SKM-1 (cell line): Measurements from ENCODE around the gene SORCS2.
A peak's percentile ranks its signal among the peaks of the same experiment; 100 is the strongest.

ENCODE experiments used
- DNase-seq: peaks from one replicate; lab custom pipeline; 2025; ENCODE audit not compliant: unreplicated experiment; lab: John Stamatoyannopoulos, UW

SORCS2 gene

DNA sequence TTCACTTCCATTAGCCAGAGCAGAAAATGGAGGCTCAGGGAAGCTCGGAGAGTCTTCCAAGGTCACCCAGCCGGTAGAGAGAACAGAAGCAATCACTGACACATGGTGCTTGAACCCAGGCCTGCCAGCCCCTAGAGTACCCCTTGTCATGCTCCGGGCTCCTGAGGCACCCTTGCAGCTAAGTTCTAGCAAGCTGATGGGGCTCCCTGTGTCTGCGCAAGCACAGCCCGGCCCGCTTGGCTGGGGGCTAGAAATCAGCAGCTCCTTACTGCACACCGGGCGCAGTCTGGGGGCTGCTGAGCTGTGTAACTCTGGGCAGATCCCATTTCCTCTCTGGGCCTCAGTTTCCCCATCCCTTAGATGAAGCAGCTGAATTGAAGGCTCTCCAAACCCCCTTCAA is 344.5 kb downstream of the SORCS2 start:
- no peak for DNase-seq

DNA sequence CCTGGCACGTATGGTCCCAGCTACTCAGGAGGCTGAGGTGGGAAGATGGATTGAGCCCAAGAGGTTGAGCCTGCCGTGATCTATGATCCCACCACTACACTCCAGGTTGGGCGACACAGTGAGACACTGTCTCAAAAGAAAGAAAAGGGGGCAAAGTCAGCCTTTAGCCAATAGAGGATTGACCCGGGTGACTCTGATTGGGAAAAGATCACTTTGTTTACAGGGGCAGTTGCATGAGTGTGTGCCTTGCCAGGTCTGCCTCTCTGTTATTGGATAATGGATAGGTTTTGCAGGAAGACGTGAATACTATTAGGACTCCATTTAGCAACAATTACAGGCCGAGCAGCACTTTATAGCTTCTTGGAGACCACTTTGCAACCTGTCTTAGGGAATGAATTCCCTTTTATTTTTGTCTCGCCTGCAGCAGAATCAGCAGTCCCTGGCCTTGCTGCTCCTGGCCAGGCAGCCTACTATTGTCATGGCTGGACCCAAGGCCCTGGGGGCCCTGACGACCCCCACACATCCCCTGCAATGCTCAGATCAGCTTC is 345.6 kb downstream of the SORCS2 start:
- no peak for DNase-seq

DNA sequence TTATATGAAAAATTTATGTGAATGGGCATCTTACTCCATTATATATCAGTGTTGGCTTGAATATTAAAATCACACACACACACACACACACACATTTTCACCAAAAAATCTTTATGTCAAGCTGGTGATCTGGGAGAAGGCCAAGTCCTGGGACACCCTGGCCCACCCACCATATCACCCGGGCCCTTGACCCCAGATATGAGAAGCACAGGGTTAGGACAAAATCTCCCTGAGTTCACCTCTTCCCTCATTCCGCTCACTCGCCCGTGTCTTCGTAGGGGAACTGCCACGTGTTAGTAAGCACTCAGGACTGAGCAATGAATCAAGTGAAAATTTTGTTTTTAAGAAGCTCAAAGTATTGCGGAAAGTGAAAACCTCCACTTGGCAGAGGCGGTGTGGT is 346.2 kb downstream of the SORCS2 start:
- no peak for DNase-seq

DNA sequence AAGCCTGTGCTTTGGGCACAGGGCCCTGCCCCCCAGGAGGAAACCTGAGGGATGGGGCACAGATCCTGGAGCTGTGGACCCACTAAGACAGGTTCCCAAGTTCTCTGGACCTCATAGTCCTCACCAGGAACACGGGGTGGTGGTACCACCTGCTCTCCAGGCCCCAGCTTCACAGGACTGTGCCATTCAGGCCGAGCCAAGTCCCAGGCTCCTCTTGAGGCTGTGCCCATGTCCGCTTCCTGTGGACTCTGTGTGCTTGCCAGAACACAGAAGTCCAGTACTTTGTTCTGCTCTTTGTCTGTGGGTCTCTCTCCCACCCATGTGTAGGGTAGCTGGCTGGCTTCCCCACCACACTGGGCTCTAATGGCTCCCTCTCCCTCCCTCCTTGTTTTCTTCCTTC is 346.8 kb downstream of the SORCS2 start:
- no peak for DNase-seq

DNA sequence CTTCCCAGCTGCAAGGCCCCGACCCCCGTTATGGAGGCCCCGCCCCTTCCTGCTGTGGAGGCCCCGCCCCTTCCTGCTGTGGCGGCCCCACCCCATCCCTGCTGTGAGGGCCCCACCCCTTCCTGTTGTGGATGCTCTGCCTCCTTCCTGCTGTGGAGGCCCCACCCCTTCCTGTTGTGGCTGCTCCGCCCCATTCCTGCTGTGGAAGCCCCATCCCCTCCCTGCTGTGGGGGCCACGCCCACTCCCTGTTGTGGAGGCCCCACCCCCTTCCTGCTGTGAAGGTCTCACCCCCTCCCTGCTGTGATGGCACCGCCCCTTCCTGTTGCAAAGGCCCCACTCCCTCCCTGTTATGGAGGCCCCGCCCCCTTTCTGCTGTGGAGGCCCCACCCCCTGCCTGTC is 347.3 kb downstream of the SORCS2 start:
- peak; percentile 91 for DNase-seq

DNA sequence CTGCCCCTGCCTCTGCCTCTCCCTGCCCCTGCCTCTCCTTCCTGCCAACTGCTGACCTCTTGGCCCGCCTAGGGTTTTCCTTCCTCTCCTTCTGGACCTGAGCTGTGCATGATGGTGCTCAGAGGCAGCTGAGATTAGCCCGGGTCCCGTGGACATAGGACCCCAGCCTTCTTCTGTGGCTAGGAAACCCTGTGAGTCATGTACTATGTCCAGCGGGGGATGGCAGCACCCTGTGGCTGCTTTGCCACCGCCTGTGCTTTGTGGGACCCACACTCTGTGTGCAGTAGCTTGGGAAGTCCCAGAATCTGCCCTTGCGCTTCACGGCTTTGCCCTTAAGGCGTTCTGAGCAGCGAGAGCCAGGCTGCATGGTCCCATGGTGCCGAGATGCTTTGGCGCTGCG is 347.9 kb downstream of the SORCS2 start:
- DNase-seq, result no peak

DNA sequence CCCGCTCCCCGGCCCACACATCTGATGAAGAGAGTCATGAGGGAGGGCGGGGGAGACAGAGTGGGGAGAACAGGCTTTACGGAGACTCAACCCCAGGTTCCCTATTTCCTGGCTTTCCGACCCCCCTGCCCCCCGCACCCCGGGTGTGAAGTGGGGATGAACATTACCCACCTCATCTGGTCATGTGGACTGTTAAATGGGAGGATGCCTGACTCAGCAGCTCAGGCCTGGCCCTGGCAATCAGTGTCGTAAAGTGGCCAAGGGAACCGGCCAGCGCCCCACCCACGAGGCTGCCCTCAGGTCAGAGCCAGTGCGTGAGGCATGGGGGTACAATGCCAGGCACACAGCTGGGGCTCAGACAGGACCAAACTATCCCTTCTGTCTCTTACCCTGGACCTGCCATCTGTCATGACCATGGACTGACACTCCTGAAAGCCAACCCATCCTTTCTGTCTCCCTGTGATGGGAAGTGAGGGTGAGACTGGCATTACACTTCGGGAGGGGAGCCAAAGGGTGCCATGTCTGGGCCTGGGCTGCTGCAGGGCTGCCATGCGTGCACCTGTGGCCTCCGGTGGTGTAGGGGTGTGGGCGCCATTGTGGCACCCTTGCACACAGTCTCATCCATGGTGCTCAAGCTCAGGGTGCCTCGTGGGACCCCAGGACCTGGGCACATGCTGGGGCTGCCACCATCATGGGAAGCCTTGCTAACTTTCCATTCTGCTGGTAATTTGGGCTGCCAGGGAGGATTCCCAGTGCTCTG is 348.5 kb downstream of the SORCS2 start:
- DNase-seq, result no peak

DNA sequence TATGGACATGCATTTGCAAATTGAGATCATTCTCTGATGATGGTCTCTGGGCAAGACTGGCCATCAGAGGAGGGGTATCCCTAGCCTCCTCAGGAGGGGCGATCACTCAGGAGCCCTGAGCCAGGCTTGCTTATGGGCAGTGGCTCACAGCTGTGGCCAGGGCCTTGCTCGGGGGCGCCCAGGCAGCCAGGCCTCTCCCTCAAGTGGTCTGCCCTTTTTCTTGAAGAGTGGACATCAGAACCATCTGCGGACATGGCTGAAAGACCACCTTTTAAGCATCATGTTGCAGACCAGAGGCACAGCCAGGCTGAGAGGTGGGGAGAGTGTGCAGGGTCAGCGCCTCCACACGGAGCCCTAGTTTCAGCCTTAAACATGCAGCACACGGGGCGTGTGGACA is 349.1 kb downstream of the SORCS2 start:
- DNase-seq, result no peak

DNA sequence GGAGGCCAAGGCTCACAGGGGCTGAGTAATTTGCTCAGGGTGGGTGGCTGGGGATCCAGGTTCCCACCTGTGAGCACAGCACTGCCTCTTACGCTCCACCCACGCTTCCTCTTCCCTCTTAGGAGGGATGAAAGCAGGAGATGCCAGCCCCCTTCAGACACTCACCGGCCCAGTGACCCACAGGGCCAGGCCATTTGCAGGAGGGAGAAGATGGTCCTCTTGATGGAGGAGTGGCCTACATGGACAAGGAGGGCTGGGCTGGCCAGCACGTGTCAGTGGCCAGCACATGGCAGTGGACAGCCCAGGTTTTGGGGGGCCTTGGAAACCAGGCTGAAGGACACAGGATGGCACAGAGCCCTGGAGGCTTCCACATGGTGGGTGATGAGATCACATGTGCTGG is 350.4 kb downstream of the SORCS2 start:
- no peak for DNase-seq

DNA sequence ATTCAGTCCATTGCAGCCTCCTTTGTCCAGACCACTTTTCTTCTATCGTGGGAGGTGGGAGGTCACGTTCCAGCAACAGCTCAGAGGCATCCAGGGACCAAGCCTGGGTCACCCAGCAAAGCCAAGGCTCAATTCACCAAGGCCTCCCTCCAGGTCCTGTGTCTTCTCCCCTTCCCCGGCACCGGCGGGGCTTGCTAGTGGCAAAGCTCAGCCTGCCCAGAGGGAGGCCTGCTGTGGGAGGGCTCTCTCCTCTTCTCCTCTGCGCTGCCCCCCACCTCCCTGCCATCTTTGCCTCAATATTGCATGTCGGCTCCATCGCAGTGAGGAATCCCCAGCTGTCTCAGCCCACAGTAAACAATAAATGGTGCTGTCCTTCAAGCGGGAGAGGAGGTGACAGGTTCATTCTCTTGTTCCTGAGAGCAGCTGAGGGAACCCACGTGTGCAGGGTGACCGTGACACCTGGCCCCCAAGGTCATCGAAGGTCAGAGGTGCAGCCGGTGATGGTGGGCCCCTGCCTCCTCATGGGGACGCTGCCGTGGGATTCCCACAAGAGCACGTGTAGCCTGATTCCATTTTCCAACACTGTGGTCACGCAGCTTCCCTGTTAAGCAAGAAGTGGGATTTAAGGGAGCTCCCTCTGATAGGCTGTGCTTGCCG is 353.9 kb downstream of the SORCS2 start:
- DNase-seq, result no peak

DNA sequence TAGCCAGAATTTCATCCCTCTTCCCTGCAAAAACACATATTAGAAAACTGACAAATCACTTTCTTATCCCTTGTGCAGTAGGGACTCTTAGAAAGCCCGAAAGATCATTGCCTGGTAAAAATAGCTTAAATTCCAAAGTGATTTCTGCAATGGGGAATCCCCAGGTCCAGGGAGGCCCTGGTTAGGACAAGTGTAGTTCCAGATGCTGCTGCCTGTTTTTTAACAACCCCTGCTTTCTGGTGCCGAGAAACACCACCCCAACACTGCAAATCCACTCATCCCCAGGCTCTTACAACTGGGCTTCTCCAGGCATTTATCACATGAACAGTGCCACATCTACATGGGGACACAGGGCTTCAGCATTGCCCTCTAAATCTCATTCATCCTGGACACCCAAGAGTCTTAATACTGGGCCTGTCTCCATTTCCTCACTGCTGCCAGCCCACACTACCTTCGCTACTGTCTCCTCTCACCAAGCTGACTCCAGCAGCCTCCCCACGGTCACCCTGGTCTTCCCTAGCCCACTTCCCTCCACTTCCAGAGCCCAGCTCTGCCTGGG is 354.6 kb downstream of the SORCS2 start:
- no peak for DNase-seq

DNA sequence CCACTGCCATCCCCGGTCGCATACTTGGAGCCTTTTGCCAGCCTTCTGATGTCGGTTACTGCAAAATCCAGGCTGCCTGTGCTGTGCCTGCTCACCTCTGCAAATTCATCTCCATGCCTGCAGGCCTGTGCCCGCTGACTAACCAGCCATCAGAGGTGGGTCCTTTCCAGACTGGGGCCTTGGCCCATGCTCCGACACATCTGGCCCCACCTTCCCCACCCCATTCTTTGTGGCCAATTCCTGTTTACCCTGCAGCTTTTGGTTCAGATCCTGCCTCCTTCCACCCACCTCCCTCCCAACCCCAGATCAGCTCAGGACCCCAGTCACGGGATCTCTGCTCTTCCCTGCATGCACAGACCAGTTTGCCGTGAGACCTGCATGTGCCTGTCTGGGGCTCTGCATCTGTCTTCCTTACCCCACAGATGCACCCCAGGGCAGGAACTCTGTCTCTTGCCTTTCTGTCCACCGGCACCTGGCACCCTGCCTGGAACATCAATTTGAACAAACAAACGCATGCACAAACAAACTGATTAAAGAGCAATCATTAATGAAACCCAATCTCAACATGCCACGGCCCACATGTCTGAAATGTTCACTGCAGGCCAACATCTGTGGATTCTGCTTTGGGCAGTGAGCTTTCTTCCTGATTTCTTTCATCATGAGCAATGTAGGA is 355.2 kb downstream of the SORCS2 start:
- DNase-seq, result no peak

DNA sequence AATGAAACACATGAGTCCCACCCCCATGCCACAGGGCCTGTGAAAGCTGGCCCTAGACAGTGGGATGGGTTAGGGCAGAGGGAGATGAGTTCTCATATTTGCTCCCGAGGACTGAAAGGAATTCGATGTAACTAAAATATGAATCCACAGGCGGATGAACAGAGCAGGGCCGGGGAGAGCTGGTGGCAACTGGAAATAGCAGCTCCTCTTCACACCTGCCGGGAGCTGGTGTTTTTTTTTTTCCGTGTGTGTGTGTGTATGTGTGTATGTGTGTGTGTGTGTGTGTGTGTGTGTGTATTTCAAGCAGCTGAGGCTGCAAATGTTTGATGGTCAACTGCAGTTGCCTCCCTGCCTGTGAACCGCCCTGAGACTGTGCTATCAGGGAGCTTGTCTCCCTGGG is 357.5 kb downstream of the SORCS2 start:
- DNase-seq, result no peak

DNA sequence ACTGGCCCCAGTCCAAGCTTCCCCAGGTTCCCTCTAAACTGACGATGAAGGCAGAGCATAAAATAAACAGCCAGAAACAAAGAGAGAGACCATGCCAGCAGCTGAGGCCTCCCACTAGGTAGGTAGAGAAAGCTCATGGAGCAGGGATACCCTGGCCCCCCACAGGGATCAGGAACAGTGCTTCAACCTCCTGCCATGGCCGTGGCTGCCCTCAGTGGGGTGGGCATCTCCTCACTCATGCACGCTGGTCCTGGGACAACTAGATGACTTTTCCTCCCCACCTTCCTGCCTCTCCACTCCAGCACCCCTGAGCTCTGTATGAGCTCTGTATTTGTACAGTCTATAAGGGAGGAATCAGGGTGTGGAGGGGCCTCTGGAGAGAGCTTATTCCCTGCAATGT is 360.1 kb downstream of the SORCS2 start:
- DNase-seq, result no peak

DNA sequence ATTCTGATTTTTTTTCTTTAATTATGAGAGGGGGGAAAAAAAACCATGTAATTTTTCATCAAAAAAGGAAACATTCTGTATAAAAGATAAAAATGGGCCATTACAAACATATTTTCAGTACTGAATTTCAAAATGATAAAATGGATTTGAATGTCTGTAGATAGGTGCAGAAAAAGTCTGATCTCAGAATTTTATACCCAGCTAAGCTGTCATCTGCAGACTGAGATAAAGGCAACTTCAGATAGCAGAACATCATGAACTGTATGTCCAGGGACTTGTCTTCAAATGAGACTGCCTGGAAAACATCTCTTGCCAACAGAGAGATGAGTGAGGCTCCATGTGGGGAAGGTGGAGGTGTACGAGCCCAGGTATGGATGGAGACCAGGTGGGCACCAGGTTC is 360.9 kb downstream of the SORCS2 start:
- DNase-seq, result no peak

DNA sequence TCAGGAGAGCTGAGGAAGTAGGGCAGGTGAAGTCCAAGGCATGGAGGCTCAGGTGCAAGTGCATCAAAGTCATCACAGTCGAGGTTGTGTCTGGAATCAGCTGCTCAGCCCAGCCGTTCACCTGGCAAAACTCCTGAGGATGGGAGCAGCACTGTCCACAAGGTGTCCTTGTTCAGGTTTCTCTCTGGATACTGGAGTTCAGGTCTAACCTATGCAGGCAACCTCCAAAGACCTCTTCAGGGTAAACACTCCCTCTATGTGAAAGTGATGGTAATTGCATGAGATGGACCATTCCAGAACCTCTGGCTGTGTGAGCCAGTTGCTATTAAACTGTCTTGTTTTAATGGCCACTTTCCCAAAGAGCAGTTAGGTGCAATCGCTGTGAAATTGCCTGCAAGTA is 362.6 kb downstream of the SORCS2 start:
- DNase-seq, result no peak

DNA sequence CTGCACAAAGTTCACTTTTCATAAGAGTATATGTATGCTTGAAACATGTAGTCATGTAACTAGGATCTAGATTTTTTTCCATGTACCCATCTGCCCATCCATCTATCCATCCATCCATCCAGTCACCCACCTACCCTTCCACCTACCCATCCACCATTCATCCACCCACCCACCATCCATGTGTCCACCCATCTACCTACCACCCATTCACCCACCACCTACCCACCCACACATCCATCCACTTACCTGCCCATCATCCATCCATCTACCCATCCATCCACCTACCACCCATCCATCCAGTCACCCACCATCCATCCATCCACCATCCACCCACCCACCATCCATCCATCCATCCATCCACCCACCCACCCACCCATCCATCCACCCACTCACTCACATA is 364.2 kb downstream of the SORCS2 start:
- DNase-seq, result no peak

DNA sequence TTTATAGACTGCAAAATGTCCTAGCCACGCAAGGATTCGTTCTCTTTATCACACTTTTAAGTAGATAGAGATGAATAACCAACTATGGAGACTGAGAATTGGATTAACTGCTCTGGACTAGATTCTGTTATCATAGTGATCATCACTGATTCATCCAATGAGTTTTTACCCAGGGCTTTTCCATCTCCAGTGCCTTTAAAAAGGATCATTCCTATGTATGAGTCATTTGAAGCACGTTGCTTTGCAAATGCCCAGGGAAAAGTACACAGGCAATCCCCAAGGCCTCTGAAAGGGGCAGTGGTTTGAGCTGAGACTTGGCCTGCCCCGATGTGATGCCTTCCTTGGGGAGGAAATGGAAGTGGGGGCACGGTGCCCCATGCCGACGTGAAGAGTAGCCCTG is 365.1 kb downstream of the SORCS2 start:
- no peak for DNase-seq

DNA sequence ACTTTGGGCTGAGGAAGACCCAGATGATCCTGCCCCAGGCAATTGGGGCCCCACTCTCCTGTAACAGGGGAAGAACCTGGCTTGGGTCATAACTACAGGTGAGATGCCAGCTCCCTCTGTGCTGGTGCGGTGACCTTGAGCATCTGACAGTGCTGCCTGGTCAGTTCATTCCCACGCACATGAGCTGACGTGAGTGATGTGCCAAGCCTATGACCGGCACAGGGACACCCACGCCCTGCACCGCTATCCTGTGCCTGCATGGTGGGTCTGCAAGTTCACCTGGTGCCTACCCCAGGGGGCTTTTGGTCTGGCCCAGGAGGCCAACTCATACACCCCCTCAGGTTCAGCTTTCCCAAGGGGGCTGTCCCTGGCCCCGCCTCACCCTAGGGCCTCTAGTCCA is 366.1 kb downstream of the SORCS2 start:
- no peak for DNase-seq

DNA sequence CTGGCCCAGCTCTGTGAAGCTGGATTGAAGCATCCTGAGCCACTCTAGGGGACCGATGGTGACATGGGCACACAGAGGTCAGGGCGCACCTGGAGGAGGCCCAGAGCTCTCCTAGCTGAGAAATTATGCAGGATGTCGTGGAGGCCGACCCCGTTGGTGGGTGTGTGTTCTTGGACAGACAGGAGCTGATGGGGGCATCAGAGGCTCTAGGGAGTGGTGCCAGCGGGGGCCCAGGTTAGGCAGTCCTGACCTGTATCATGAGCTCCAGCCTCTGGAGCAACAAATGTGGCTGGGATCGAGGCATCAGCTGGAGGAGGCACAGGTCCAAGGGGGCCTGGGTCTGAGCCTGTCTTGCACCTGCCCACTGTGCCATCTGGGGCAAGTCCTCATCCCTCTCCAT is 367.0 kb downstream of the SORCS2 start:
- DNase-seq, result no peak

DNA sequence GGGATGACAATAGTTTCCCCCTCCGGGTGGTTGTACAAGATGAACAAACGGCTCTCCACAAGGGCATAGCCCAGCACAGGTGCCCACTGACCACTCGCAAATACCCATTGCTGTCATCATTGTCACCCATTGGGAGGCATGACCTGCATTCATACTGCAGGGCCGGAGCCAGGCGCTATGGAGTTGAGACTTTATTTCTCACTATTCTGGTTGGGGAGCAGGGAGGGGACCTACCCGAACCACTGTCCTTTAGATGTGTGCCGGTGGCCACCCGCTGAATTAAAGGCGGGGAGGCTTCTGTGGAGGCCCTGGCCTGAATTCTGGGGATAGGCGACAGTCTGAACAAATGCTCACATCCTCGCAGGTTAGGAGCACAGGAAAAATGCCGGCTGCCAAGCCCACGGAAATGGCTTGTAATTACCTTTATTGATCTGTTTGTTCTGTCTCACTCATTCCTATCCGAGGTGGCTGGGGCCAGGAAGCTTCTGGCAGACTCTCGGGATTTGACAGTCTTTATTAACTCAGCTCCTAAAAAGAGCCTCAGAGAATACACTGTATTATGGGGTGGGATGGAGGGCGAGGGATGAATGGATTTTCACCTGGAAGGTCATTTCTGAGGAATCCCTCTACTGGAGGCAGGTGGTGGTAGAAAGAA is 367.5 kb downstream of the SORCS2 start:
- DNase-seq, result no peak
